NCI-H1694 (cell line): ENCODE measurements around the gene SHH.

Source experiments
- DNase-seq: peaks from one replicate; lab custom pipeline; 2025; lab: John Stamatoyannopoulos, UW

Gene SHH

DNA sequence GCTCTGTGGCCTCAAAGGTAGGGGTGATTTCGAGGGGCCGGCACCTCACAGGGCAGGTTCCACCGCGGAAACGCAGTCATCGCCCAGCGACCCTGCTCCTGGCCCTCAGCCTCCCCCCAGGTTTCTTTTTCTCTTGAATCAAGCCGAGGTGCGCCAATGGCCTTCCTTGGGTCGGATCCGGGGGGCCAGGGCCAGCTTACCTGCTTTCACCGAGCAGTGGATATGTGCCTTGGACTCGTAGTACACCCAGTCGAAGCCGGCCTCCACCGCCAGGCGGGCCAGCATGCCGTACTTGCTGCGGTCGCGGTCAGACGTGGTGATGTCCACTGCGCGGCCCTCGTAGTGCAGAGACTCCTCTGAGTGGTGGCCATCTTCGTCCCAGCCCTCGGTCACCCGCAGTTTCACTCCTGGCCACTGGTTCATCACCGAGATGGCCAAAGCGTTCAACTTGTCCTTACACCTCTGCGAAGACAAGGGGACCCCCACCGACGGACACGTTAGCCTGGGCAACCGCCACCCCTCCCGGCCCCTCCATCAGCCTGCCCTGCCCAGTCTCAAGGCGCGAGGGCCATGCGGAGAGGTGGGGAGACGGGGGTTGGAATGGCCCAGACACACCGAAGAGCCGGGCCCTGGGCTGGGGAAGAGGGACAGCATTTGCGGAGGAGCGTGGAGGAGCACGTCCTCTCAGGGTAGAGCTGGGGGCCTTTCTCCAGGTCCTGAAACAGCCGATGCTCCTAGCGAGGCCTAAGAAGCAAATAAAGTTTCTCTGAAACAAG lies 6.0 kb downstream of the SHH start:
- DNase-seq, result no peak

DNA sequence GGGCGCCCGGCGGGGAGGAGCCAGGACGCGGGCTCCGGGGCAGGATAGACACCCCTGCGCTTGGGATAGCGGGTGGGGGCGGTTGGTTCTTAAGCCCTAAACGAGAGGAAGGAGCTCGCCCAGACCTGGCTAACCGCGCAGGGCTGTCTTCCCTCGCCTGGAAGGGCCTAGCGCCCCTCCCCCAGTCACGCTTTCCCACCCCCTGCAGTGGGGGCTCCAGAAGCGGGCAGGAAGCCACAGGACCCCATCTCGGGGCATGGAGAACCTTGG lies 6.5 kb downstream of the SHH start:
- no peak for DNase-seq

DNA sequence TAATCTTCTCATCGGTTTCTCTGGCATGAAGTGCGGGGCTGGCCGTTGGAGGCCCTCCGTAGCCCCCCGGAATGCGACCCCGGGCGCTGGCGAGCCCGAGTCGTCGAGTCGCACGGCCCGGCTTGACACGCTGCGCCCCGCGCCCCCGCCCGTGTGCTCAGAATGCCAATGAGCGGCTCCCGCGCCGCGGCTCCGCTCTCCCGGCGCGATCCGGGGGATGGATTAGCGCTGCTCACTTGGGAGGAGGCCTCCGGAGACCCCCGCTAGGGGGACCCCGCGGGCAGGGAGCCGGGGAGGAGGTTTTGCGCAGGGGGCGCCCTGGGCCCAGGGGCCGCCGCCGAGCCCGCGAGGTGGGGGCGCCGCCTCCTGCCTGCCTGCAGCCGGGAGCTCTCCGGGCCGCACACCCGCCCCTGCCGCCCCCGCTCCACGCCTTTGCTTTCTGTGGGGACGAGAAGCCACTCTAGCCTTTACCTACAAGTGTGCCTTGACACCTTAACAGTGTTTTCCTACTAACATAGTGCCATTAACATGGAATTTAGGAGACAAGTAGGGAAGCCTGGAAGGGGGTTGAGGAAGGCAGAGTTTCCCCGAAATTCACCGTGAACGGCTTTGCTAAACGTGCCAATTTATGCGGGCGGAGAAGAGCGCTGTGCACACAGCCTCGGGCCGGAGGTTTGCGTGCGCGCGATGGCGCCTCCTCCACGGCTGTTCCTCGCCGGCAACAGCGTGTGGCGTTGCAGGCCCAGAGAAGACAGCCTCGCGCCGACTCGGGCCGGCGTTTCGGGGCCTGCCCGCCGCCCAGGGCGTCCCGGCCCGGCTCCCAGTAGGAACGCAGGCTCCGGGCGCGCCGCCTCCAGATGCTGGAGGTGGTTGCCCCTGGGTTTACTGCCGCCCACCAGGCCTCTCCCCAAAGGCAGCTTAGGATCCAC lies 7.1 kb downstream of the SHH start:
- peak; percentile 19 for DNase-seq

DNA sequence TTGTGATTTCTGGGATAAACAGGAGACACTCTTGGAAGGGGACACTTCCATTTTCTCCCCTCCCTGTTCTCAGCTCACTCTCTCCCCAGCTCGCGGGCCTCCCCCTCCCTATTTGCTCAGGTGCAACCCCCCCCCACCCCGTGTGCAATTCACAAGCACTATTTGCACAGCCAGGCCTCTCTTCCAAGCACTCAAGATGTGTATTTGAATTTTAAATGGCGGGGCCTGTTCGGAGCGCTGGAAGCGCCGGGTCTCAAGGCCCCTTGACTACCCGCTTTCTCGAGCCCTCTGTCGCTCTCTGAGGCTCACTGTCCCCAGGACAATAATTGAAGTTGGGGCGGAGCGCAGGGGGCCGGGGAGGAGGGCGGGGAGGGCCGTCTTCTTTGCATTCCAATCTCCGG lies 7.8 kb downstream of the SHH start:
- DNase-seq, result no peak

DNA sequence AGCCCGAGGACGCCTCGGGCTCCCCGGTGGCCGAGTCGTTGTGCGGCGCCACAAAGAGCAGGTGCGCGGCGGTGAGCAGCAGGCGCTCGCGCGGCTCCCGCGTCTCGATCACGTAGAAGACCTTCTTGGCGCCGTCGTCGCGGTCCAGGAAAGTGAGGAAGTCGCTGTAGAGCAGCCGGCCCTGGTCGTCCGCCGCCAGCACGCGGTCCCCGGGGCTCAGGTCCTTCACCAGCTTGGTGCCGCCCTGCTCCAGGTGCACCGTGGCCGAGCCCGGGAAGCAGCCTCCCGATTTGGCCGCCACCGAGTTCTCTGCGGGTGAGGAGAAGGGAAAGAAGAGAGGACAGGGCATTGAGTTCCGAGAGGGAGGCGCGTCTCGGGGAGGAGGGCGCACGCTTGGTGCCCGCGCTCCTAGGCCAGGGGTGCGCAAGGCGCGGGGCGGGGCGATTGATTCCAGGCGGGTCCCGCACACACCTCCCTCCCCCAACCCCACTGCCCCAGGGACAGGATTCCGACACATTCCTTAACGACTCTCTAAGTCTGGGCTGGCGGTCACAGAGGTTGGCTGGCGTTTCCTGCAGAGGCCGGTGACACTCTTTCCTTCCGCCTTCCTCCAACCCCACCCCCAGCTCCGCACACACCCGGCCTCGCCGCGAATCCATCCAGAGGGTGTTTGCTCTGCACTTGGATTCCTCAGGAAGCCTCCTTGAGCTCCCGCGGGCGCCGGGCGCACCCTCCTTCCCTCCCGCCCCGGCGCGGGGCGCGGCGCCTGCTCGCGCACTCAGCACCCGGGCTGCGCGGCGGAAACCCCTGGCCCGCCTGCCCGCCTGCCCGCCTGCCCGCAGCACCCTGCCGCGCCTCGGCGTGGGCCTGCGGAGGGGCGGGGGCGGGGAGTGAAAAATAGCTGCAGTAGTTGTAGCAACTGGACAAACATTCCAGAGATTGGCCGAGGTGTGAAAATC lies 8.6 kb downstream of the SHH start:
- DNase-seq, result no peak

DNA sequence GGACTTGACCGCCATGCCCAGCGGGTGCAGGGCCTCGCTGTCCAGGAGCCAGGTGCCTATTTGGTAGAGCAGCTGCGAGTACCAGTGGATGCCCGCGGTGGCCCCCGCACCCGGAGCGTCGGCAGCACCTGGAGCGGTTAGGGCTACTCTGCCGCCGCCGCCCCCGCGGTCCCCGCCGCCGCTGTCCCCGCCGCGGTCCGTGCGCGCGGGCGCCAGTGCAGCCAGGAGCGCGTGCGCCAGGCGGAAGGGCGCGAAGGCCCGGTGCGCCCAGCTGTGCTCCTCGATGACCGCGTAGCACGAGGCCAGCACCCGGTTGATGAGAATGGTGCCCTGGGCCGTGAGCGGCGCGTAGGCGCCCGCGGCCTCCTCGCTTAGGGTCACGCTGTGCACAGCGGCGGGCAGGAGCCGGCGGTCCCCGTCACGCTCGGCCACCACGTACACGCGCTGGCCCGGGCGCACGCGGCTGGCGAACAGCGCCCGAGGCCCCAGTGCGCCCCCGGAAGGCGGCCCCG lies 9.3 kb downstream of the SHH start:
- DNase-seq, result no peak

DNA sequence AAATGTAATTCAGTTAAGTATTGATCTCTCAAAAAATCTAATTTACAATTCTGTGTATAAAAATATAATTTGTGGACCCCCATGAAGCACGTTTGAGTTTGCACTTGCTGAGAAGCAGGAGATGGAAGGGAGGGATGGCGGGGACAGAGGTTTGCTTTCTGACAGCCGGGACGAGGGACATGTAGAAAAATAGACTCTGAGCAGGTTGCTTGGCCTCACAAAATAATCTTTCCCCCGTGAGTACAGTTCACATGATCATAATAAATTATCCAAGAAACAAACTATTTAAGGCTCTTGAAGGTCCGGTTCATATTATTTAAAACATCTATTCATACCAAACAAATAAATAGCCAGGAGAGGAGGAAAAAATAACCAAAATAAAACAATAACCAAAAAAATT lies 10.0 kb downstream of the SHH start:
- no peak for DNase-seq

DNA sequence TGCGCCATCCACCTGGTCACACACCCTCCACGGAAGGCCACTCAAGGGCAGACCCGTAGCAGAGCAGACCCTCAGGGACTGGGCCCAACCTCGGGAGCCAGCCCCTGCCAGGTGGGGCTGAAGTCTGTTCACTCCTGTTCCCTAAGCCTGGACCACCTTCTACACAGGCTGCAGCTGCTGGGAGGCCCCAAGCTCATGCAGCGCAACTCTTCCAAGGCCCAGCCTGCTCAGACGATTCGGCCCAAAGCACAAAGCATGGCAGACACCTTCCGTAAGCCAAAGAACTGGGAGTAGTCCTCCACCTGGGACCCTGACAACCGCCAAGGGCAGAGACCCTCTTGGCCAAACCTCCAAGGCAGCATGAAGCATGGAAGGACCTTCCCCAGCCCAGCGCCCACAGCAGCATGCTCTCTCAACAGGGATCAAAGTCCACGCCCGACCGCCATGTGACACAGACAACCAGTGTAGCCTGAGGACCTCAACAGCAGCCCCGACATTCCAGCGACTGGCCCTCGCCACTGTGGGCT lies 11.5 kb downstream of the SHH start:
- no peak for DNase-seq

DNA sequence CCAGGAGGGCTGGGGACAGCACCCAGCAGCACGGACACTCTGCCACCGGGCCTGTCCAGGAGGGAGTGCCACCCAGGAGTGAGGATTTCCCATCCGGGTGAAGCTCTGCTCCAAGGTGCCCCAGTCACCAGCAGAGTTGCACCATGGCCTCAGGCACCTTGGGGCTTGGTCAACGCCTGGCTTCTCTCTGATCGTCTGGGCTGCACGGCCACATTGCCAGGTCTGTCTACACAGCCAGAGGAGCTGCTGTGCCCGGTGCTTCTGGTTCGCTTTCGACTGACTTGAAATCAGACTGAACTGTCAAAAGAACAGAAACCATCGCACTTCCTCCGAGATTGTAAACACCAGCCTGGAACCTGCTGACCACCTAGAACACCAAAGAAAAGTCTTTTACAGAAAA lies 12.0 kb downstream of the SHH start:
- no peak for DNase-seq

DNA sequence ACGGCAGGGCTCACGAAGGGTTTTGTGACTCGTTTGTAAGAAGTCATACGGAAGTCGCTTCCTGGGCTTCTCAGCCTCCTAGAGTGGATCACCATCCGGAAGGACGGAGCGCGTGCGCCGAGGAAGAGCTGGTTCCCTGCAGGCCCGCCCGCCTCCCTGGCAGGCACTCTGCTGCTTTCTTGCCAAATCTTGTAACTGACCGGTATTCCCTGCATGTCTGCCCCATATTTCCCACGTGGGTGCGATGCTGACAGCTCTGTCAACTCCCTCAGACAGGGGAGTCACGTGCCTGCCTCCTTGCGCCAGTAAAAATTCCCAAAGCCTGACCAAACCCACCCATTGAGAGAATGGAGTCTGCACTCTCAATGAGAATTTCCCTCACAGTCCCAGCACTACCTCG lies 12.7 kb downstream of the SHH start:
- DNase-seq, result no peak

DNA sequence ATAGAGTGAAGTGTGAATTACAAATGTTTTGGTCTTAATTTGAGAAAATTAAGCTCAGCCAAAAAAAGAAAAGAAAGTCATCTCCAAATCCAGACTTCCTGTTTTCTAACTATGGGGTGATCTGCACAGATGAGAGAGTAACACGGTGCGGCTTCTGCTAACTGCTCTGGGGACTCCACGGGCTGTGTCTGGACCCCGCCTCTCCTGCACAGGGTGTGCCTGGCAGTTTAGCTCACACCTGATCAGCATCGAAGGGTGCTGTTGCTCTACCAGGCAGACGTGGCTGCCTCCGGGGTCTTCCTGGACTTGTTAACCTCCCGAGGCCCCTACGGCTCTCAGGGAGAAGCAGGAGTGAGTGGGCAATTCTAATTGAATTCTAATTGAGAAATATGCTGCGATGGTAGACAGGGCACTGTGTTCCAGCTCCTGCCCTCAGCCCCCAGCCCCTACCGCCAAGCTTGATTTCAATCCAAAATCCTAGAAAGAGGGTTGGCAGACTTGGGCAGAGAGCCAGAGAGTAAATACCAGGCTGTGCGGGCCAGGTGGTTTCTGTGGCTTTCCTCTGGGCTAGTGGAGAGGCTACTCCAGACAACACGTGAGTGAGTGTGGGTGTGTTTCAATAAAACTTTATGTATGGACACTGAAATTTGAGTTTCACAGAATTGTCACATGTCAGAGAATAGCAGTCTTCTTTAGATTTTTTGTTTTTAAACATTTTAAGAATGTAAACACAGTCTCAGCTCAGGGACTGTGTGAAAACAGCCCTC lies 13.4 kb downstream of the SHH start:
- DNase-seq, result no peak

DNA sequence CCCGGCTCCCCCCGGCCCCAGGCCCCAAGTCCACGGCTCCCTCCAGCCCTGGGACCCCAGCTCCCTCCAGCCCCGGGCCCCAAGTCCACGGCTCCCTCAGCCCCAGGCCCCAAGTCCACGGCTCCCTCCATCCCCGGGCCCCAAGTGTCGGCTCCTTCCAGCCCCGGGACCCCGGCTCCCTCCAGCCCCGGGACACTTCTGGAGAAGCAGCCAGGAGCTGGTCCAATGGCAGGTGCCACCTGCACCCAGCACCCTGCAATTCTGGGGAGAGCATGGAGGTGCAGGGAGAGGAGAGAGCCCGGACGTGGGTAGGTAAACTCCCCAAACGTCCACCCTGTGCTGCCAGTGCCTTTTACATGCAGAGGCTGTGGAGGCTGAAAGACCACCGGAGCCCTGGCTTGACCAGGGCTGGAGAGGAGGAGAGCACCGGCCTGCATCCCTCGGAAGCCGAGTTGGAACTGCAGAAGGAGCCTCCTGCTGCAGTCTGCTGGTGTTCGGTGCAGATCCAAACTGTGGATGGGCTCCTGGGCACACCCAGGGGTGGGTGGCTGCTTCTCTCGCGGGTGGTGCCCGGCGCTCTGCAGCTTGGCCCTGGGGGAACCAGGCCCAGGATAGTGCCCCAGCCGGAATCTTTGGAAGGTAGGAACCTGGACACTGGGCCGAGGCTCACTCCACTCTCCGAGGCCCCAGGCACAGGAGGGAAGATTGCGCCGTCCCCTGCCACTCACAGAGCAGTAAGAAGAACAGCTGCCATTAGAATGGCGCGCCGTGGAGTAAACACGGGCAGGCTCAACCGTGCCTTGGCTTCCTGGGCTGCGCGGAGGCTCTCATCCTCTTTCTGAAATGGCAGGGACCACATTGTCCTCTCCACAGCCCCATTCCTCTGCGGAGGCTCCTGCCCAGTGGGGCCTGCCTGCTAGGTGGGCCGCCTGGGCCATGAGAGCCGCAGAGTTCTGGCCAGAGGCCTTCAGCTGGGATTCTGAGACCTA lies 14.7 kb downstream of the SHH start:
- no peak for DNase-seq

DNA sequence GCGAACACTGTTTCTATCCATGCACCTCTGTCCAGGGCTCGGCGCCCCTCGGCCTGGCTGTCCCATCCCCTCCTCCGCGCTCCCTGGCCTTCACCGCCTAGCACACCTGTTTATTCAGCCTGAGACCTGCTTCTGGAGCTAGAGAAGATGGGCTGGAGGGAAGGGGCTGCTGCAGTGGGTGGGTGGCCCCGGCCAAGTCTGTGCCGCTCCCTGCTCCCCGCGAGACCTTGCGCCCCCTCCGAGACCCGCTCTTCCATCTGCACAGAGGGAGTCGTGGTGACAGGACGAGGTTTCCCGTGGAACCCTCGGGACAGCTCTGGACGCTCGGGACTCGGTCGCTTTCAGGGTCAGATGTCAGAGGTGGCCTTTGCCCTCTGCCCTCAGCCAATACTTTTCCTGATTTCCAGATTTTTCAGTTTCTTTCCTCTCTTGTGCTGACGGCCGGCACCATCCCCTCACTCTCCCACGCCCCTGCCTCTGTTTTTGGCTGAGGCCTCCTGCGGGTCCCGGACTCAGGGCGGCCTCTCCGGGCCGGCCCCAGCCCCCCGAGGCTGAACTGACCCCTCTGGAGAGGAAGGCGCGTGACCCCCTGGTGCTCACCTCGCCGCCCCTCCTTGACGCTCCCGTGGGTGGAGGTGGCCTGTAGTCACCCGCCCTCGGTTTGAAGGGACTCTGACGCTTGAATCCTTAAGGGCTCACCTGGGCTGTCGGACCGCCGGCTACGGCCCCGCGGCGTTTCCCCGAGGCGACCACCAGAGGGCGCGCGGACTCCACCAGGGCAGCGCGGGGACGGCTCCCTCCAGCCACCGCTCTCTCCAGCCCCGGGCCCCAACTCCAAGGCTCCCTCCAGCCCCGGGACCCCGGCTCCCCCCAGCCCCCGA lies 15.6 kb downstream of the SHH start:
- no peak for DNase-seq

DNA sequence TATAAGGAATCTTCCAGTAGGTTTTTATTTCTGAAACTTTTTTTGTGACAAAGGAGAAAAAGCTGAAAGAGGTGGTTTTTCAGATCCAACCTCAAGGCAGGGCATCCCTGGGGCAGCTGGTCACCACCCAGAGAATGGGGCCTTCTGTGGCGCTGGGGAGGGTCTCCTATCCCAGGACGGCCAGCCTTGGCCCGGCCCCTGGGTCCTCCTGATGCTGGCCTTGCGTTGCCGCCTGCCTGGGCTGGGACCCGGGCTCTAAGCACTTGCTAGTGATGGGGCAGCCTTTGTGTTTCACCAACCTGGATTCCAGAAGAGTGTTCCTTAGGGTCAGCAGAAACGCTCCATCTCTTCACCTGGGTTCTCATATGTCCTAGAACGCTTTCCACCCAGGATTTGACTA lies 16.3 kb downstream of the SHH start:
- DNase-seq, result no peak

DNA sequence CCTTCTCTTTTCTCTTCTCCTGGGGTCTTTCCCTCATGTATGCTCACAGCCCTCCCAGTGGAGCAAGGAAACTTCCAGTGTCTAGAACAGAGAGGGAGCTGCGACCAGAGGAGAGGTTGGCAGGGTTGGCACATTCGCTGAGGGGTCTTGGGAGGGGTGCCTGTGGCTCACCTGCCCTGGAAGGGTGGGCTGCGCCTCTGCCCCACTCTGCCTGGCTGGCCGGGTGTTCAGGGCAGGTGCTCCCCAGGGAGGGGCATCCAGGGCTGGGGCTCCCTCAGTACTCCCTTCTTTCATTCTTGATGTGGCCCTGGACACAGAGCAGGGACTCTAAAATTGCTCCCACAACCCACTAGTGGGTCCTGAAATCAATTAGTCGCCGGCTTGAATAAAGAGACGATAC lies 16.9 kb downstream of the SHH start:
- DNase-seq, result no peak

DNA sequence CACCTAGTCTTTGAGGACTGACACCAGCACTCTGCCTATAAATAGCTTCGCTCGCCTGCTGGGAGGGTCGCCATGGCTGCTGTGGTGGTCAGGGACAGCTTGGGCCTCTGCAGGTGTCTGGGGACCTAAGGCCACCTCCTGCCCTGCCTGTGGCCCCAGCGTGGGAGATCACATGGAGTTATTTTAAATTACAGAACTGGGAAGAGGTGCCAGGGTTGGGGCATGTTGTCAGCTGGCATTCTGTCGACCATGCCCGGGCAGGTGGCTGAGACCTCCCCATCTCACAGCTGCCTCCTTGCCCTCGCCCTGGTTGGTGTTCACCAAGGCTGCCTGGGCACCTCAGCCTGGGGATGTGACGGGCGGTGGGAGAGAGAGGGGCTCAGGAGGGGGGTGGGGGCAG lies 18.1 kb downstream of the SHH start:
- no peak for DNase-seq

DNA sequence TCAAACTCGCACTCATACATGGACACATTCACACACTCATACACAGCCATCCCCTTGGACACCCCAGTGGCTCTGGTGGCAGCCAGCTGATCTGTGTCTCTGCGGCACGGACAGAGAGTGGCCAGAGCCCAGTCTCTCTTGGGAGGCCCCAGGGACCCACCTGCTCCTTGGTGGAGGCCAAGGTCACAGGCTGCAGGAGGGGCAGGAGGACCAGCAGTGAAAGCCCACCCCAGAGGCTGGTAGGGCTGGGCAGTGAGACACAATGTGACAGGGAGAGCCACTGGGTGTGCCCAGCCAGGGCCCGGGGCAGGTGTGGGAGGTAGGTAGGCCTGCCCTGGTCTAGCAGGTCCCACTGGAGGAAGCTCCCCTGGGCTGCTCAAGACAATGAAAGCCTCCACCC lies 18.5 kb downstream of the SHH start:
- DNase-seq, result no peak

DNA sequence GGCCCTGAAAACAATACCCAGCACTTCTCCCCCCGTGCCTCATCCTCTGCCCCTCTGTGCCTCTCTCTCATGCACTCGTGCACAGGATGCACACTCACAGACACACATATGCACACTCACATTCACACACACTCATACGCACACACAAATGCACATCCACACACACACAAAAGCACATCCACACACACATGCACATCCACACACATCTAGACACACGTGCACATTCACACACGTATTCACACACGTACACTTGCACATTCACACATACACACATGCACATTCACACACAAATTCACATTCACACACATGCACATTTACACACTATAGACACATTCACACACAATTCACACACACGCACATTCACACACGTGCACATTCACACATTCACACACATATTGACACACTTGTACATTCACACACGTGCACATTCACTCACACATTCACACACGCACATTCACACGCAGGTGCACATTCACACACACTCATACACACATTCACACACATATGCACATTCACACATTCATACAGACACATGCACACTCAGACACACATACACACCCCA lies 19.2 kb downstream of the SHH start:
- DNase-seq, result no peak
